ENCODE measurements around the gene FHAD1.

GRCh38 chr1:15382601-15383518, 135.8 kb downstream of the FHAD1 start:
- no peak for TF ChIP-seq POLR2A (IDR thresholded peaks at IDR 0.05)
- TF ChIP-seq, protein P1, sequence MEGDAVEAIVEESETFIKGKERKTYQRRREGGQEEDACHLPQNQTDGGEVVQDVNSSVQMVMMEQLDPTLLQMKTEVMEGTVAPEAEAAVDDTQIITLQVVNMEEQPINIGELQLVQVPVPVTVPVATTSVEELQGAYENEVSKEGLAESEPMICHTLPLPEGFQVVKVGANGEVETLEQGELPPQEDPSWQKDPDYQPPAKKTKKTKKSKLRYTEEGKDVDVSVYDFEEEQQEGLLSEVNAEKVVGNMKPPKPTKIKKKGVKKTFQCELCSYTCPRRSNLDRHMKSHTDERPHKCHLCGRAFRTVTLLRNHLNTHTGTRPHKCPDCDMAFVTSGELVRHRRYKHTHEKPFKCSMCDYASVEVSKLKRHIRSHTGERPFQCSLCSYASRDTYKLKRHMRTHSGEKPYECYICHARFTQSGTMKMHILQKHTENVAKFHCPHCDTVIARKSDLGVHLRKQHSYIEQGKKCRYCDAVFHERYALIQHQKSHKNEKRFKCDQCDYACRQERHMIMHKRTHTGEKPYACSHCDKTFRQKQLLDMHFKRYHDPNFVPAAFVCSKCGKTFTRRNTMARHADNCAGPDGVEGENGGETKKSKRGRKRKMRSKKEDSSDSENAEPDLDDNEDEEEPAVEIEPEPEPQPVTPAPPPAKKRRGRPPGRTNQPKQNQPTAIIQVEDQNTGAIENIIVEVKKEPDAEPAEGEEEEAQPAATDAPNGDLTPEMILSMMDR (IDR thresholded peaks at IDR 0.05), result no peak

Measured in Peyer's patch (tissue), 4 donors.